Diencephalon (tissue), 1 donor: Measurements from ENCODE around the gene CABP1. TPM values are rescaled to one million over a fixed set of nuclear protein-coding genes. Genes with fewer than 3 reads are reported as not detected.

Experiments used
- total RNA-seq: library from RNA; depleted of rRNA; stranded (reverse); fragments of >200 nt; gene quantifications from one replicate; pipeline ENCODE4 v1.2.3, GENCODE V29; 2014

Gene CABP1
- 3.2 TPM for total RNA-seq

GRCh38 chr12:120639771-120640721 is at the start of gene CABP1:
Gene CABP1, plus strand, starts transcription at chr12:120640626. Its CDS starts 60 bp downstream, at chr12:120640686.

GRCh38 chr12:120686690-120687577 is 46.5 kb downstream of the CABP1 start, which contains the start of gene MLEC:
Gene MLEC, plus strand, starts transcription at chr12:120687149. Its CDS starts 148 bp downstream, at chr12:120687297.

GRCh38 chr12:120710031-120710804 is 69.8 kb downstream of the CABP1 start, which contains the start of gene UNC119B:
Gene UNC119B, plus strand, starts transcription at chr12:120710458. Its CDS starts 17 bp downstream, at chr12:120710475.

Other genes starting within 250 kb of the CABP1 start
- gene COX6A1, start 202.5 kb upstream of the CABP1 start, total RNA-seq: 573 TPM
- gene TRIAP1, start 194.2 kb upstream of the CABP1 start, total RNA-seq: 11.8 TPM
- gene GATC, start 194.2 kb upstream of the CABP1 start, total RNA-seq: 35.1 TPM
- gene SRSF9, start 170.9 kb upstream of the CABP1 start, total RNA-seq: 112 TPM
- 303 TPM for gene DYNLL1, start 144.5 kb upstream of the CABP1 start, total RNA-seq
- gene COQ5, start 111.5 kb upstream of the CABP1 start, total RNA-seq: 30.9 TPM
- gene RNF10, start 106.3 kb upstream of the CABP1 start, total RNA-seq: 144 TPM
- gene POP5, start 59.2 kb upstream of the CABP1 start, total RNA-seq: 23.8 TPM
- gene MLEC, start 46.5 kb downstream of the CABP1 start, total RNA-seq: 66.0 TPM
- 28.4 TPM for gene UNC119B, start 69.8 kb downstream of the CABP1 start, total RNA-seq
- 5.8 TPM for gene ACADS, start 85.2 kb downstream of the CABP1 start, total RNA-seq